HG02840 (cell line): ENCODE data around the gene CHST3.
"Not testable (repeated sequence)": the region's sequence is repeated elsewhere in the genome, so short reads cannot be mapped to it uniquely, and the experiment has no call there.

Experiments
- ATAC-seq: cut with Tn5 transposase; IDR thresholded peaks from one replicate; pipeline ENCODE4 v1.9.1; 2021; ENCODE audit warnings: mild to moderate bottlenecking, moderate library complexity, moderate number of reproducible peaks; ENCODE audit not compliant: unreplicated experiment, low FRiP score

The CHST3 gene

DNA sequence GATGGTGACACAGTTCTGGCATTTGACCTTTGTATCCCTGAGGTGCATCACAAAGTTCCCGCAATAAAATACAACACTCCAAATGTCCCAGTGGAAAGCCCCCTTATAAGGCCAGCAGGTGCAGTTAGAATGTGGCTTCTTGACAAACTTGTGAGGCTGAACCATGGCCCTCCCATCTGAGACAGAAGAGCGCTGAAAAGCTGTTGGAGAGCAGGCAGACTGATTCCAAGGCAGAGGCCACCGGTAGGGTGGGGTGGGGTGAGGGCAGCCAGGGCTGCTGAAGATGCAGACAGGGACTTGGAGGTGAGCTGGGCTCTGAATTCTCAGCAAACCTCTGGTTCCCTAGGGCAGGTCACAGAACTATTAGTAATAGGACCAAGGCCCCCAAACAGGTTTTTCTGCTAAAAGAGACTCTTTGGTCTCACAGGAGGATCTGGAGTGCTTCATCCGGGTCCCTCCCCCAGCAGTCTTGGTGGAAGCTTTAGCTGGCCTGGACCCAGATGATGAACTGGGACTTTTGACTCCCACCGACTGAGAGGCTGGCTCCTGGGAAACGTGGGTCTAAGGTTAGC is 15.6 kb upstream of the CHST3 start:
- ATAC-seq = no peak

DNA sequence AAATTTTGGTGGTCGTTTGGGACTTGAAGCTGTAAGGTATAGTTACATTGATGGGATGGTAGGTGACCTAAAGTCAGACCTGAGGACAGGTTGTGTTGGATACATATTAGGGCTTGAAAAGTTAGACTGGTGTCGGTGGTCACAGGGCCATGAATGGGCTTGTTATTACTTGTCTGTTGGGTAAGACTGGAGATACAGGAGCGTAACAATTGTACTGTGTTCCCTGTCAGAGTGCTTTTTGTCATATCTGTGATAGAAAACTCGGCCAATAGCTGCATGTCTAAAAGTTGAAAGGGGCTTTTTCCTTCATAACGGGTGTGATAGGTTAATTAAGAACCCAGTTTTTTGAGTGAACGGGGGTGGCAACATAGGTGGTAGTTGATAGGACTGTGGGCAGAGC is 13.5 kb upstream of the CHST3 start:
- no peak for ATAC-seq

DNA sequence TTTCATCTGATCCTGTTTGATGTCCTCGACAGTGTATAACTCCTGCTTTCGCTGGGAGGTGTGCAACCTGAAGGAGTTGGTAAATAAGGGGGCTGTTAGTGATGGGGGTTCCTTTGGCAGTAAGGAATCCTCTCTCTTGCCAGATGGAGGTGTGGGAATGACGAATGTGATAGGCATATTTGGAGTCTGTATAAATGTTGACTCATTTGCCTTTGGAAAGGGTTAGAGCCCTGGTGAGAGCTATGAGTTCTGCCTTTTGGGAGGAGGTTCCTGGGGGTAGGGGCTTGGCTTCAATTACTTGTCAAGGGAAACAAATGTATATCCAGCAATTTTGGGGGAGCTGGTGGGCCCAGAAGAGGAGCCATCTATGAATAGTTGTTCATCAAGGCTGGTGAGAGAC is 11.4 kb upstream of the CHST3 start:
- no peak for ATAC-seq

DNA sequence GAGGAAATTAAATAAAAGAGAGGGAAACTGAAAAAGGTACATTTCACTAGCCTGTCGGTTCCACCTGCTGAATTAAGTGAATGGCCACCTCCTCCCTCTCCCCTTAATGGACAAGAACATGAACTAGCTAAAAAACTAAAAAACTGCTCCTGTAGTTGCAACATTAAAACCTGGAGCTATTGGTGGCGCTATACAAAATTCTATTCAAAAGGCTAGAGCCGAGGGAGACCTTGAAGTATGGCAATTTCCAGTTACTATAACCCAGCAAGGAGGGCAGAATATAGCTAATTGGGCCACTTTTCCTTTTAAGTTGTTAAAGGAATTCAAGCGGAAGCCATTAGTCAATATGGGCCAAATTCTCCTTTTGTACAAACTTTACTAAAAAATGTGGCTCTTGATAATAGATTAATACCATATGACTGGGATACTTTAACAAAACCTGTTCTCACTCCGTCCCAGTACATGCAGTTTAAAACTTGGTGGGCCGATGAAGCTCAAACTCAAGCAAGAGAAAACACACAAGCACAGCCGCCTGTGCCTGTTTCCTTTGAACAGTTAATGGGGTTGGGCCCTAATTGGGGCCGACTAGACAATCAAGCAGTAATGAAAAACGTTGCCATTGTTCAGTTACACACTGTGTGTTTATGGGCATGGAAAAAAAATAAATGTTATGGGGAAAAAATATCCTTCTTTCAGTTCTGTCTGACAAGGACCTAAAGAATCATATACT is 6.5 kb upstream of the CHST3 start:
- no peak for ATAC-seq

DNA sequence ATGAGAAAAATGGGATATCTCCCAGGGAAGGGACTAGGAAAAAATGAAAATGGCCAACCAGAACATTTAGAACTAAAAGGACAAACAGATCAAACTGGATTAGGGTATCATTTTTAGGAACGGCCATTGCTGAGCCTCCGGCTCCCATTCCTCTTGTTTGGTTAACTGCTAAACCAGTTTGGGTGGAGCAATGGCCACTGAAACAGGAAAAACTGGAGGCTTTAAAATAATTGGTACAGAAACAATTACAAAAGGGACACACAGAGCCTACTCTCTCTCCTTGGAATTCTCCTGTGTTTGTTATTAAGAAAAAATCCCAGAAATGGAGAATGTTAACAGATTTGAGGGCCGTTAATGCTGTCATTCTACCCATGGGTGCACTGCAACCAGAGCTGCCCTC is 4.7 kb upstream of the CHST3 start:
- ATAC-seq = no peak

DNA sequence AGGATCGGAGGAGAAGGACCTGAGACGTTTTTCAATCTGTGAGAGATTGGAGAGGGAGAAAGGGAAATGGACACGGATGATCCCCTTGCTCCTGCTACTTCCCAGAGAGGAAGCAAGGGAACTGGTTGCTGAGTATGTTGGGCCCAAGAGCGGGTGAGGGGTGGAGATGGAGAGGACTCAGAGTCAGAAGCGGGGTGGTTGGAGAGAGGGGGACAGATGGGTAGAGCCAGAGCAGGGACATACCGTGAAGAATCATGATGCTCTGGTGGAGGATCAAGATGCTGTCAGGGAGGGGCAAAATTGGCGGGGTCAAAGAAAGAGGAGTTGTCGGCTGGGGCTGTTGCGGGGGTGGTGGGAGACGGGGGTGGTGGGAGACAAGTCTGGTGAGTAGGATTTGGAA is 2.4 kb upstream of the CHST3 start:
- no peak for ATAC-seq

DNA sequence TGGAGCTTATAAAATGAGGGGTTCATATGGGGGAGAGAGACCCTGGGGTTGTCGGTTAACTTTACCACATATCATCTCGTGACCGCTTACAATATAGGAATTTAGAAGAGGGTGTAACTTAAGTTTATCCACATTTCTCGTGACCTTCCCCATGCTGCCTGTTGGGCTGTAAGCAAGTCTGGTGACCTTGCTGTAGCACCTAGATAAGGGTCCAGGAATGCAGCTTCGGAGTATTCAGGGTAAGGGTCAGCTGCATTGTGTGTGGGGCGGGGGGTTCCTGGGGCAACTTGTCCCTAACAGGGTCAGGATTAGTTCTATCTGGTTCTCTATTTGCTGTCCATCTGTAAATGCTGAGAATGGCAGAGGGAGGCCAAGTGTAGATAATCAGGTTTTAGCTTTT is 1.3 kb upstream of the CHST3 start:
- ATAC-seq = no peak

DNA sequence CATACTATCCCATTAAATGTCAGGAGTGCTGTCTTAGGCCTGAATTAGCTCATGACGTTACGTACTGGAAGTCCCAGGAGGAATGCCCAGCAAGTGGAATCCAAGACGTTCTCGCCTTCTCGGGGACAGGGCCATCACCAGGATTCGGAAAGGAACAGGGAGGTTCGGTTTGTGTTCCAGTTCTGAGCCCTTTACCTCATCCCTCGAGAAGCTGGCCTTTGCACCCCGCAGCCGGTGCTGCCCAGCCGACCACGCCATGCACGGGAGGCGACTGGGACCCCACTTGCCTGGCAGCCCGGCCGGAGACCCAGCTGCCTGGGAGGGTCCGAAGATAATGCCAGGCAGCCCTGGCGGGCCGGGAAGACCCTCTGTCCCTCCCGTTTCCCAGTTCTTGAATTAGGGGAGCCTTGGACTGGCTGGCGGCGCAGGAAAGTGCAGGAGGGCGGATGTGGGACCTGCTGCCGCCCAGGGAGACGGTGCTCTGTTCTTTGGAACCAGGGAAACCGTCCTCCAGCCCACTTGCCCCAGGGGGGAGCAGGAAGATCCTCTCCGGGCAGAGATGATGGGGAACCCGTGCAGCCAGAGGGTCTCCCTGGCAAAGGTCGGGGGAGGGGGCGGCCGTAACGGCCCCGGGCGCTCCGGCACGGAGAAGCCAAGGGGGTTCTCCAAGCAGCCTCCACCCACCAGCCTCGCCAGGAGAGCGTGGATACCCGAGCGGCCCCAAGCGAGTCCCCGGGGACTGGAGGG is 671 bp upstream of the CHST3 start:
- ATAC-seq = no peak

DNA sequence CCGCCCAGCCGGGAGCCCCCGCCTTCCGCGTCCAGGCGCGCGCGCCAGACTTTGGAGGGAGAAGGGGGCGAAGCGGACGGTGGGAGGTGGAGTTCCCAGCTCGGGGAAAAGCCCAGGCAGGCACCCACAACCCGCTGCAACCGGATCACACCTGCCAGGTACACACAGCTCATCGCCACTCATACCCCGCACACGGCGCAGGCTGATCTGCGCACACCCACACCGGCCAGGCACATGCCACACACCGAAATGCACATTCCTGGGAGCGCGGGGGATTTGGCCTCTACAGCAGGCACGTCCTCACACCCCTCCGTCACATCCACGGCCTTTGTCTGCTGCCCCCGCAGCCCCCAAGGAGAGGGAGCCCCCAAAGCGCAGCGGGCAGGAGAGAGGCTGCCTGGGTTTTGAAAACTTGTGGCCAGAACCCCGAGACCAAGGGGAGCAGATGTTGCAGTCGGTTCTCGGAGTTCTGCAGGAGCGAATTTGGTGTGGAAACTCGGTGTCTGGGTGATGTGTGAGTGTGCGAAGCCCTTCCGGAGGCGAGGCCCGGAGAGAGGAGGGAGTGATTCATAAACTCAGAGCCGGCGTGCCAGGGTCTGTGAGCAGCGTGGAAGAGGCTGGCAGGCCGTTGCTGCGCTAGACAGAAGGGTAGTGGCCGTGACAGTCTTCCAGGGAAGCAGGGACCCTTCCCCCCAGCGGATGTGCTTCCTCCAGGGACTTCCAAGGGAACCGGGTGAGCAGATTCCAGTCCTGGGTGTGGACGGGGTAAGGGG is 734 bp downstream of the CHST3 start:
- no peak for ATAC-seq

DNA sequence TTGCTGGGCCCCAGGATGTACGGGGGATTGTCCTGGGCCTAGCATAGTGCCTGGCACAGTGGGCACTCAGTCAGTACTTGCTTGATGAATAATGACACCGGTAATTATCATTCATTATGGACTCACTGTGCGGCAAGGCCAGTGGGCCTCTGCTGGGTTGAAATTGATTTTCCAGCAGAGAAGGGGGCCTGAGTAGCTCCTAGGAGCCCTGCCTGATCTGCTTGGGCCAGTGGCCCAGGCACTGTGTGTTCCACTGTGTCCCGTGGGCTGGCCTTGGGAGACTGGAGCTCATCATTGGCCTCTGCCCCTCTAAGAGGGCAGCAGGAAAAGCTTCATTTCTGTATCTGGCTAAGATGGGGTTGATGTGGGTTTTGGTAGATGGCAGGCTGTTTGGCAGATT is 1.4 kb downstream of the CHST3 start:
- ATAC-seq = no peak

DNA sequence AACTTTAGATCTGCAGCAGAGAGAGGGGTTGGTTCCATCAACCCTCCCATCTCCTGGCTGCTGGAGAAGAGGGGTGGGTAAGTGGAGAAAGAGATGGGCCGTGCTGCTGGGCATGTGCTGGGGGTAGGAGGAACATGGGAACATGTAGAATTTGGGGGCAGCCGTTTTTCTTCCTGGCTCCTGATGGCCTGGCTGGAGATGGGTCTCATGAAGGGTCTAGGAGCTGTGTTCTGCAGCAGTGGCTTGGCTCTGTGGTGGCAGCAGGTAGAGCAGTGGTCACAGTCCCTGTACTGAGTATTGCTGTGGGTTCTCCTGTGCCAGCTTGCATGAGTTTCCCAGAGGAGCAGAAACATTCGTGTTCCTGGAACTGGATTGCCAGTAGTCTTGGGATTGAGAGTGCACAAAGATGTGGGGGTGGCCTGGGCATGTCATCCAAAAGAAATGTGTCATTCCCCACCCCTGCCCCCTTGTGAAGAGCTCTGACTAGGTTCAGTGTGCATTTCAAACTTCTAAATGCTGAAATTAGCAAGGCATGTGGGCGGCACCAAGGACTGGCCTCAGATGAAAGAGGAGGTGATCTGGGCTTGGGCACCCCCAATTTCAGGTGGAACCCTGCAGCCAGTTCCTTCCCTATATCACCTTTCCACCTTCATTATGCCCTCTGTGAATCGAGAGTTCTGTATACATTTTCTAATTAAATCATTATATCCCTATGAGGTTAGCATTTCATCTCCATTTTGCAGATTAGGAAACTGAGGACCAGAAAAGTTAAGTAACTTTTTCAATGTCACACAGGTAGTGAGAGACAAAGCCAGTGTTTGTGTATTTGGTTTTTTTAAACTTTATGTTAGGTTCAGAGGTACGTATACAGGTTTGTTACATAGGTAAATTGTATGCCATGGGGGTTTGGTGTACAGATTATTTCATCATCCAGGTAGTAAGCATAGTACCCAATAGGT is 2.1 kb downstream of the CHST3 start:
- no peak for ATAC-seq

DNA sequence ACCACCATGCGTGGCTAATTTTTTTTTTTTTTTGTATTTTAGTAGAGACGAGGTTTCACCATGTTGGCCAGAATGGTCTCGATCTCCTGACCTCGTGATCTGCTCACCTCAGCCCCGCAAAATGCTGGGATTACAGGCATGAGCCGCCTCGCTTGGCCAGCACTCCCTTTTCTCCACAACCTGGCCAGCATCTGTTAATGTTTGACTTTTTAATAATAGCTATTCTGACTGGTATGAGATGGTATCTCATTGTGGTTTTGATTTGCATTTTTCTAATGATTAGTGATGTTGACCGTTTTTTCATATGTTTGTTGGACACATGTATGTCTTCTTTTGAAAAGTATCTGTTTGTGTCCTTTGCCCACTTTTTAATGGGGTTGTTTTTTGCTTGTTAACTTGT is 3.8 kb downstream of the CHST3 start:
- not testable (repeated sequence) for ATAC-seq

DNA sequence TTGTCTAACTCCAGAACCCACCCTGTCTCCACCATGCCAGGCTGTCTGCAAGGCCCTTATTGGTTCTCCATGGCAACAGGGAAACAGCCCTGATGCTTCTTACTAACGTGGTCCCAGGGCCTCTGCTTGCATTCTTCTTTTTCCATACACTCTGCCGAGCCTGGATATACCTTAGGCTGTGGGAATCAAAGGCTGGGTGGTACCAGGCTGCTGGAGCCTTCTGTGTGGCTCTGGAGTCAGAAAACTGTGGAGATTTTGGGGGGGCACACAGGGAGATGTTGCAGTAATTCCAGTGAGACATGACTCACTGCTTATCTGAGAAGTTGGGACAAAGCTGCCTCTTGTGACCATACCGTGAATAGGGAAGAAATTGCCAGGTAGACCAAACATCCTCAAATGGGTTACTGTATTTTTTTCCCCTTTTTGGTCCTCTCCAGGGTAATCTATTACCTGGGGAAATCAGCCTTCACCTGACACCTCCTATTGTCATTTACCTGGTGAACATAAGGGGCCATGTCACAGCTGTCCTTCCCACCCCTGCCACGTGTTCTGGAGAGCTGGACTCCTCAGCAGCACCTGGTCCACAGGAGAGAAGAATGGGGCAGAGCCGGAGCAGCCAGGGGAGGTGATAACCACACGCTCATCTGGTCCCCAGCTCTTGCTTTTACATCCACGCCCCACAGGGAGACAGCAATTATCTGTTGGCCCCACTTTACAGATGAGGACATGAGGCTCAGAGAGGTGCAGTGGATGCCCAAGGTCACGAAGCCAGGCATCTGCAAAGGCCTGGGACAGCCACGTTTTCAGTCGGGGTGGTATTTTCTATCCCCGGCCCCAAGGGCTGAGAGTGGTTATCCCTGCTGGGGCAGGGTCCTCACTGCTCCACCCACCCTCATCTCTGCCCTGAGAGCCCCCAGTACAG is 4.6 kb downstream of the CHST3 start:
- ATAC-seq = no peak

DNA sequence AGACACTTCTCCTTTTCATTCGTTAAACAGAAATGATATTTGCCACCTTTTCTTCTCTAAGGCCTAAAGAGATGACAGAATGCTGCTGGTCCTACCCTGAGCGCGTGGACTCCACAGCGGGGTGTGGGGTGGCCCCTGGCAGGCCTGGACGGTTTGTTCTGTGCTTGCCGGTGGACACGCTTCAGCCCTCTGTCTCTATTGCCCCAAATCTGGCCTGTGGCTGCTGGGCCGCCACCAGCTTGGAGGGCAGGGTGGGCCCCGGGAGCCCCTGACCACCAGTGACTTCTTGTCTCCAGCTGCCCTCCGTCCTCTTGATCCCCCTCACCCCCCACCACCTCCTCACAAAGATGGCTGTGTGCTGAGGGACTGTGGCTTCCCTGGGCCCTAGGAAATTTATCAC is 5.7 kb downstream of the CHST3 start:
- ATAC-seq = no peak

DNA sequence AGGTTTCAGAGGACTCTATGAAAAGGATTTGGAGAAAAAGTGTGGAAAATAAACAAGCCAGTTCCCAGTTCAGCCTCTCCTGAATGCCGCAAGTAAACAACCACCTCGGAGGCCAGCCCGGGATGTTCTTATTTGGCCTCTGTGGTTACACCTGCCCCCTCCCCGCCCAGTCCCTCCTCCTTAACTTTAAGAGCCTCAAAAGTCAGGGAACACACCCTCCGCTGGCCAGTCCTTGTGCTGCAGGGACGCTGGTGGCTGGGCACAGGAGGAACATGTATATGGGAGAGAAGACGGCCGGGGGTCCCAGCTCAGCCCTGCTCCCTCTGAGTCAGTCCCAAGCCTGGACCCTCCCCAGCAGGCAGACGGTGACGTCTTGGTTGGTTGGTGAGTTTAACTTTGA is 6.1 kb downstream of the CHST3 start:
- no peak for ATAC-seq

DNA sequence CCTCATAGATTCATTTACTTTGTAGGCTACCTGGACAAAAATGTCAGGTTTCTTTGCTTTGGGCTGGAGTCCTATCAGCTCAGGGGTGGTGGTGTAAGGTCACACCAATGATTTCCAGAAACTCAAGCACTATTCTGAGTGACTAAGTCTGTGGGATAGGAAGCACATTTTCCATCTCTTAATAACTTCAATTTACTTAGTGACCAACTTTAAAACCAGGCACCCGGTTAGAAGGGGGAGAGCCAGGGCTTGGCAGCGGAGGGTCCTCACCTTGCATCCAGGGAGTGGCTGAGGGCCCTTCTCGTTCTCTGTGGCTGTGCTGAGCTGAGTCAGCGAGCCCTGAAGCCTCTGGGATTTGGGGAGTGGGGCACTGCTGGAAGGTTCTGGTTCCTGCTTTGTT is 6.7 kb downstream of the CHST3 start:
- ATAC-seq = no peak

DNA sequence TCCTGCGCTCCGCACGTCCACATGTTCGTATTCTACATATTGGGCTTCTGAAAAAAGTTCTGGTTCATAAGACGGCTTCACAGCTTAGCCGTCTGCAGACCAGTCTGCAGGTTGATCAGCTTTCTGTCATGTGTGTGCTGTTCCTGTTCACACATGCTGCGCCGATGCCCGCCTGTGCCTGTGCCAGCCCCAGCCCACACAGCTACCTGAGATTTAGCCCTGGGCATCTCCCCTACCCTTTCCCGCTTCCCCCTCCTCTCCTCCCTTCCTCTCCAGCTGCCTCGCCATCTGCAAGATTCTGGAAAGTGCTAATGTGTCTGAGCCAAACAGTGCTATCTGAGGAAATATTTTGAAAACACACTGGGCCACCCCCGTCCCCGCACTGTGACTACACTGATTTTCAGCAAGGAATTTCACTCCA is 7.1 kb downstream of the CHST3 start:
- no peak for ATAC-seq

DNA sequence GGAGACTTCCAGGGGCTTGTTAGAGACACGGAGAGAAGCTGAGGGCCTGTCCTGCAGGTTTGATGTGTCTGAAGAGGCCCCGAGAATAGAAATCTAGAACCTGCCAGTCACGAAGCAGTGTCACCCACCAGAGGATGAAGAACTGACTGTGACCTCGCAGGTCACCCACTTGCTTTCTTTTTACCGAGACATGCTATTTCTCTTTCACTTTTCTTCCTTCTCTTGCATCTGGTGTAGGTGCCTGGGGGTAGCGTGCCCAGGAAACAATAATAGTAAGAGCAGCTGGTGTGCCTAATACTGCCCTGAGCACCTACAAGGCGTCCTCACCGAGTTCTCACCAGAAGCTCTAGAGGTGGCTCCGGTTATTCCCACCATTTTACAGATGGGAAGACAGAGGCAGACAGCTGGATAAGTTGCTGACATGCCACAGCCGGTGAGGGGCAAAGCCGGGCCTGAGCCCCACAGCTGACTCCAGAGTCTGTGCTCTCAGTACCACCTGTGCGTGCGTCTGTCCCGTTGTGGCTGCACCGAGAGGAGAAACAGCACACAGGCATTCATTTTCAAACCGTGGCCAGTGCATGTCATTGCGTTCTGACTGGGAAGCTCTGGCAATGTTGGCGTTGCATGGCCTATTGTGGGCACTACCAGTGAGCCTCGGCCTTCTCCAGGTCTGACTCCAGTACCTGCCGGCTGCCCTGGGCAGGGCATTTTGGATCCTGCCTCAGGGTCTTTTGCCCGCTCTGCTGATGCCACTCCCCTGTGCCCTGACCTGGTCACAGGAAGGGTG is 7.8 kb downstream of the CHST3 start:
- ATAC-seq = no peak
